GM18861 (cell line): ENCODE results near the gene SH2D3C.
"Not testable (repeated sequence)": the region's sequence is repeated elsewhere in the genome, so short reads cannot be mapped to it uniquely, and the experiment has no call there.

Experiments used
- ATAC-seq: cut with Tn5 transposase; IDR thresholded peaks from one replicate; pipeline ENCODE4 v1.9.1; 2021; ENCODE audit not compliant: unreplicated experiment

The SH2D3C gene

GRCh38 chr9:127769101-127769500, 9.4 kb downstream of the SH2D3C start:
- ATAC-seq: no peak

- no peak for ATAC-seq
These were observed 9.8 kb downstream of the SH2D3C start for GRCh38 chr9:127768698-127769097.

GRCh38 chr9:127767909-127768331, 10.5 kb downstream of the SH2D3C start:
- no peak for ATAC-seq

GRCh38 chr9:127767410-127767809, 11.1 kb downstream of the SH2D3C start:
- ATAC-seq: no peak

- no peak for ATAC-seq
These were observed 13.0 kb downstream of the SH2D3C start for GRCh38 chr9:127765418-127765817.

- no peak for ATAC-seq
These were observed 14.5 kb downstream of the SH2D3C start for GRCh38 chr9:127763918-127764384.

GRCh38 chr9:127762111-127762676, 16.3 kb downstream of the SH2D3C start:
- ATAC-seq: no peak

- no peak for ATAC-seq
These were observed 16.9 kb downstream of the SH2D3C start for GRCh38 chr9:127761491-127761956.

- ATAC-seq: no peak
These were observed 17.4 kb downstream of the SH2D3C start for GRCh38 chr9:127761061-127761460.

- ATAC-seq: no peak
These were observed 19.6 kb downstream of the SH2D3C start for GRCh38 chr9:127758843-127759242.

- ATAC-seq: not testable (repeated sequence)
These were observed 21.7 kb downstream of the SH2D3C start for GRCh38 chr9:127756776-127757175.

- ATAC-seq: no peak
These were observed 22.2 kb downstream of the SH2D3C start for GRCh38 chr9:127756233-127756632.

GRCh38 chr9:127755061-127756060, 23.1 kb downstream of the SH2D3C start:
- no peak for ATAC-seq

GRCh38 chr9:127754099-127755060, 24.1 kb downstream of the SH2D3C start:
- ATAC-seq: no peak

- ATAC-seq: no peak
These were observed 24.8 kb downstream of the SH2D3C start for GRCh38 chr9:127753622-127754021.

GRCh38 chr9:127753148-127753547, 25.3 kb downstream of the SH2D3C start:
- ATAC-seq: no peak

GRCh38 chr9:127751269-127752054, 27.0 kb downstream of the SH2D3C start:
- no peak for ATAC-seq

- ATAC-seq: no peak
These were observed 29.2 kb downstream of the SH2D3C start for GRCh38 chr9:127749090-127749787.

GRCh38 chr9:127746959-127747569, 31.4 kb downstream of the SH2D3C start:
- no peak for ATAC-seq
